NCI-H187 (cell line): ENCODE data around the gene COL5A2.

Source experiments
- DNase-seq, 2 experiments: peaks; one replicate each; lab custom pipeline; 2025; lab: John Stamatoyannopoulos, UW

COL5A2 gene

DNA sequence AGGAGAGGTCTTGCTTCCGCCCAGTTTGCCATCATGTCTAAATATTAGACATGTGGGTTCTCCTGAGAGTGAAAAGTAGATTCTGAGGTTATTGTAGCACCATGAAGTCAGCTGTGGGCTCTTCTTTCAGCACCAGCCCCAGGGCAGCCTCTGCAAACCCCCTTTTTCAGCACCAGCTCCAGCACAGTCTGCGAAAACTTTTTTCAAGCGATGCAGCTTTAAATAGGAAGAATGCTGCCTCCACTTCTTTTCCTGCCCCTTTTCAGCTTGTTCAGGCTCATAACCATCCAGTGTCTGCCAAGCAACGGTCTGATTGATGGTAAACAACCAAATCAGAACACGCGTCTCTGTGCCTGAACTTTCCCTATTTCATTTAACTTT is at the start of gene COL5A2:
Gene COL5A2 (minus strand): TSS at position 192 of the 381 bp plus-strand sequence. CDS start 157 bp downstream, at position 35.
- DNase-seq, result no peak

DNA sequence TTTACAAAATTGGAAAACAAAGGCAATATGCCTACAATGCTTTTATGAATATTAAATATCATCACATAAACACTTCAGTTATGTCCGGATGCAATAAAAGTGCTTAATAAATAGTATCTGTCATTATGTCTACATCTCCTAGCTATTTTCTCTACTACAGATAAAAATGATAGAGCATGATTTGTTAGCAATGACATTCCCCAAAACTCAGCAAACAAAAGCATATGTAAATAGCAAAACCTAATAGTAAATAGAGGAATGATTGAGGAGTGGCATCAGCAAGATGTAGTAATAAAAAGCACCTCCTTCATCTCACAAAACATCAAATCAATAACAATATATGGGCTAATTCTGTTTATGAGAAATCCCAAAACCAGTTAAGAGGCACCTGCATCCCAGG is 46.5 kb upstream of the COL5A2 start:
- no peak for DNase-seq

DNA sequence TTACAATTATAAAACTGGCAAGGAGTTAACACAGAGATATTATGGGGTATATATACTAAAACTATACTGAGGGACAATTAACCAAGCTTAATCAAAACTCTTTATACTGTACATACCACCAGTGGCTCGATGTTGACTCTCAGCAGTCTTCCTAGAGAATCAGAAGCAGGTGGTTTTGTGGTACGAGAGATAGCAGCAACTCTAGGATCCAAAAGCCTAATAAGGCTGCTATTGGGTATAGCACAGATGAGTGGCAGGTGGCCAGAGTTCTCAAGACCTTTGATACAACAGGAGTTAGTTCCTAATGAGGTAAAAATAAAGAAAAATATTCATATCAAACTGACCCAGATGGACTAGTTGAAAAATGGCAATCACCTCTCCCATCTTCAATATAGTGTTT is 45.5 kb upstream of the COL5A2 start:
- no peak for DNase-seq

DNA sequence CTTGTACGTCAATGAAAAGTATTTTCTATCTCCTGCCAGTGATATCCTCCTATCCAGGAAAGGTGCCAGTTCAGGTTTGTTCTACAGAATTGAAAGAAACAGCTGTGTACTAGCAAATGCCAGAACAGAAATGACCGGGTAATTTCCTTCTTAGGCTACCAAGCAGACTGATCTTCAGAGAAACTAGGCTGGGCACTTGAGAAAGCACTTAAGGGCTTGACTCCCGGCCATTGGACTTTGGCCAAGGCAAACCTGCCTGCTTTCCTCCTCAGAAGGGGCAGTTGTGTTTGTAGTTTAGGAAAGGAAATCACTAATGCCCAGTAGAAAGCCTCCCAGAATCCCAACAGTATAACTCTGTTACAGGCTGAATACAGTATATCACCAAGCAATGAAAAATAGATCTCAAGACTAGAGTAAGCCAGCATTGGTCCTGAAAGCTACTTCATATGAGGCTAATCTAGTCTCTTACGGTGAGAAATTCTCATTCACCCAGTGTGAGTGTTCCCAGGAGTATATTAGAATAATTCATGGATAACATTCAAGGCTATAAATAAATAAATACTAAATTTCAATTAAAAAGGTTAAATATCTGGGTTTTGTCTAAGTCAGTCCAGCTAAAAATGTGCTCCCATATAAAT is 43.0 kb upstream of the COL5A2 start:
- no peak for DNase-seq

DNA sequence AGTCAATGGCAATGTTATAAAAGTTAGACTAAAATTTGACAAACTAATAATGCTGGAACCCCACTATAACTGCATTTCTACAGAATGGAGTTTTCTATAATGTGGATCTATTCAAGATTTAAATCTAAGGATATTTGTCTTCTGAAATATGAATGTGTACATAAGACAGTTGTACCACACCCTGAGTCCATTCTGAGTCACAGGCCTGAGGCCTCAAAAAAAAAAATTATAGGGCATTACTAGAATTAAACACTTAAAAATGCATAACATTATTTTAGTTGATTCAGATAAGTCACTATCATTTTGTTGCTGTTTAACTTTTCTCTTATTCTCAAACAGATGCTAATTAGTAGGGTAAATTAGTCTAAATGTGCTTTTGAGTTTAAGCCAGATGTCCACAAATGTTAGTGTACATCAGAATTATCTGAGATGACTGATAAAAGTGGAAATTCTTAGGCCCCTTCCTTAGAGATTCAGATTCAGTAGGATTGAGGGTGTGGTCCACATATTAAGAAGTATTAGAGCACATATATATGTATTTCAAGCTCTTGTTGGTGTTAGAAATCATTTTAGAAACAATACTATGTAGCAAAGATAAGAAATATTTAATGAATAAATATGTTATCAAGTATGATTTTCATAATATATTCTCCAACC is 42.4 kb upstream of the COL5A2 start:
- no peak for DNase-seq

DNA sequence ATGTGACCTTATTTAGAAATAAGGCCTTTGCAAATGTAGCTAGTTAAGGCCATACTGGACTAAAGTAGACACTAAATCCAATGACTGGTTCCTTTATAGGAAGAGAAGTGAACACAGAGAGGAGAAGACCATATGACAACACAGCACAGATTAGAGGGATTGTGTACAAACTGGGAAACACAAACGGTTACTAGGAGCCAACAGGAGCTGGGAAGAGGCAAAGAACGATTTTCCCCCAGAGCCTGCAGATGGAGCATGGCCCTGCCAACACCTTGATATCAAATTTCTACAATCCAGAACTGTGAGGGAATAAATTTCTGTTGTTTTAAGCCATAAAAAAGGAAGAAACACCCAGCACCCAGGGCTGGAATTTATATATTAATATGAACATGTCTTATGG is 38.7 kb upstream of the COL5A2 start:
- no peak for DNase-seq

DNA sequence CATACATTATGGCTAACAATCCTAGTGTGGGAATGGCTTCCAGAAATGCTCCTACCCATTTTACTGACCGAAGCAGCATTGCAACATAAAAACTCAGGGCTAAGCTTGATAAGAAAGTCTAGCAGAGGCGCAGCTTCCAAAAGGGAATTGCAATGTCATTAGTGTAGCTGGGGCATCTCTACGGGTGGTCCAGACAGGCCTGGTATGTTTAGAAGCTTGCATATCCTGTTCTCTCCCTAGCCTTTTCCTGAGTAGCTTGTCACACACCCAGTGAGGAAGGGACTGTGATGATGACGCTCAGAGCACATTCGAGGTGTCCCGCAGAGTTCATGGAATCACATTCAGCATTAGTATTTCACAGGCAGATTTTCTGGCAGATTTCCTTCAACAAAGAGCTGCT is 38.0 kb upstream of the COL5A2 start:
- DNase-seq, result no peak

DNA sequence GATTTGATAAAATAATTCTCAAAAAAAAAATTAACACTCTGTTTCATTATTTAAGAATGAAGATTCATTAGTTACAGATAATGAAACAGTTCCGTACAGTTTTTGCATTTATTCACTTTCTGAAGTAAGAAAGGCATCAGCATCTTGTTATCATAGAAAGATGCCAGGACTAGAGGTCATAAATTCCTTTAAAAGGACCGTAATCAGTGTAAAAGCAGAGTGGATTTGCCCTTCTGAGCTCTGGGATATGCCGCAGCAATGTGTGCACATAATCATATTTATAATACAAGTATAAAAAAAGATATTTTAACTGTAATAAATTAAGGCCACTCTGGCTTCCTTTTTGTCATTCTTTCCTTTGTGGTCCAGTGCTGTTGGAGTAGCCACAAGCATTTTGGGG is 37.5 kb upstream of the COL5A2 start:
- no peak for DNase-seq

DNA sequence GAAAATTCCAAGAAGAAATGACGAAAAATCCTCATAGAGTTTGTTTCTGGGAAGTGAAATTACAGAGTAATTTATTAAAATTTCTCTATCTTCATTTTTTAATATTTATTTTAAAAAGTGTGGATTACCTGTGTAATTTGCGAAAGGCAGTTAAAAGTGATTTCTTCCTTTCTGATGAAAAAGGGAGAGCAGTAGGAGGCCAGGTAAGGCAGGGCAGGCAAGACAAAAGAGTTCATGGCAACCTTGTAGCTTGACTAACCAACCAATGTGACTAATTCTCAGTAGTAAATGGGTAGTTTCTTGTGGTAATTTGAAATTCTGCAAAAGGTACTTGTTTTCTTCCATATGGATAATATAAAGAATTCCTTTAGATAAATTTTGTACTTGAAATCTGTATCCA is 34.9 kb upstream of the COL5A2 start:
- no peak for DNase-seq

DNA sequence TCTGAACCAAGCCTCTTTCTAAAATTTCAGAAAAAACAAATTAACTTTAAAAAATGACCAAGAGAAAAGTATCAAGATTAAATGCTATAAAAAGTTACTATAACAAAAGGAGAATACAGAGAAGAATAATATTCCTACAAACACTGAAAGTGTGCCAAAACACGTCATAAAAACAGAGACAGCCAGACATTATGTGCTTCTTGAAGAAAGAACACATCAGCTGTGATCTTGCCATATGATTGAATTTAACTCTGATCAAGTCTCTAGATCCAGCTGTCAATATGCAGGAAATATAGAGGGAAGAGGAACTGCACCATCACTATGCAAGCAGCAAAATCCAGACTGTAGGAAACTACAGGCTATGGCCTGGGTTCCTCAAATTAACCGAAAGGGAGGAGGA is 33.7 kb upstream of the COL5A2 start:
- DNase-seq, result no peak

DNA sequence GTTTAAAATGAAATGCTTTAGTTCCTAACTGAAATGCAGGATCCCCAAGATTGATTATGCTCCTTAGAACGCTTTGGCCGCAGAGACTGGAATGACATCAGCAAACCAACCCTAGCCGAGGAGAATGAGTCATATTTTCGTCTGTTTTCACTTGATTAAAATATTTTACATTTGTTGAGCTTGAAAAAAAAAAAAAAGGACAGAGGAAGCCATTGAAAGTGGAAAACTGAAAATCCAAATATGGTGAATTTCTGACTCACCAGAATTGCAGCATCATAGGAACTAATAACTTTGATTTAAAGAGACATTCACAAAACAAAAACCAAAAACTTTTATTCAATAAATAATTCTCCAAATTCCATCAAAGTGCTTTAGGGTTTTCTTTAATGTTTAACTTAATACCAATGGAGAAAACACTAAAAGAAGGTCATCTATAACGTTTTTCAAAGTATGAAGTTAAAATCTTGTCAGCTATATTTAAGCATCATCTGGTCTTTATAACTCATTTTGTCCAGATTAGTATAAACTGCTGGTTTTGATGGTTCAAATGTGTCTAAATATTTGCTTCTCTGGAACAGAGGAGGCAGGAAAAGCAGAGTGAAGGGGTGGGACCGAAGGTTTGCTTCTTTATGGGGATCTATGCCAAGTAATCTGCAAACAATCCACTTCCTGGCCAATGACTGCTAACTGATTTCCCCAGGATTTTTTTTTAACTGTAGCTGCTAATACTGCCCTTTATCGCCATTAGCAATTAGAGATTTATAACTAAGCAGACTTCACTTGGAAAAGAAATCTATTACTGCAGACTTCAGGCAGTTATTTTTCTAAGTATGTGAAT is 30.9 kb upstream of the COL5A2 start:
- DNase-seq, result no peak

DNA sequence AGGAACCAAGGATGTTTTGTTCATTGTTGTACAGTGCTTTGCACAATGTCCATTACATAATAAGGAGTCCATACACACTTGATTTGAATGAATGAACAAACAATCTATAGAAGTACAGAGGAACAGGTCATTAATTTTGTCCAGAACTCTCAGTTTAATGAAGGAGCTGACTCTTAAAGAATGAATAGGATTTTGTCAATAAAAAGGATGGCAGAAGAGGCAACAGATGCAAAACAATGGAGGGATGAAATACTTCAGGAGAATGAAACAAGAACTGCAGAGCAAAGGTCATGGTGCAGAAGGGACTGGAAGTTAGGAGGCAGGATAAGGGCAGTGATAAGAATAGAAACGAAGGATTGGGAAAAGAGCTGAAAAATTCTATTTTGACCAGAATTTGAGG is 28.7 kb upstream of the COL5A2 start:
- no peak for DNase-seq

DNA sequence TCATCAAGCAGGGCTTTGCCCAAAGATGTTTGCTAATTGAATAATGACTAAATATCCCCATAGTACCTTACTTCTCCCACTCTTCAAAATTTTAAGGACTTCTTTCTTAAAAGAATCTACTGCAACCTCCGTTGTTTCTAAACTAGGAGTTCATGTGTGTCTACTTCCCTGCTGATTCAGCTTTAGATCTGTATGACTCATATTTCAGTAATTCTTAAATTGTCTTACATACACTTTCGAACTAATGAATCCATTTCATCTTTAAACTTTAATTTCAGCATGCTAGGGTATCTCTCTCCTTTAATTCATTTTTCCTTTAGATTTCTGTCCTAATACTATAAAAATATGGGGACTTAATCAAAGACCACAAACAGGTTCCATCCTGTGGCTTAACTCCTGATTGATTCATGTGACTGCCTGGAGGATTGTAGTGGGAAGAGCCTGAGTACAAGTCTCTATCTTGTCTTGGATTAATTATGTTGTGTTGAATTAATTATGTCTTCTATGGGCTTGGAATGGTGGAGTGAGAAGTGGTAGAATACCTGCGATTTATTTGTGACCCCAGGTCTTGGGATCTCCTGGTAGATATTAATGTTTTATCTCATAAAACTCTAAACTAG is 24.9 kb upstream of the COL5A2 start:
- no peak for DNase-seq

DNA sequence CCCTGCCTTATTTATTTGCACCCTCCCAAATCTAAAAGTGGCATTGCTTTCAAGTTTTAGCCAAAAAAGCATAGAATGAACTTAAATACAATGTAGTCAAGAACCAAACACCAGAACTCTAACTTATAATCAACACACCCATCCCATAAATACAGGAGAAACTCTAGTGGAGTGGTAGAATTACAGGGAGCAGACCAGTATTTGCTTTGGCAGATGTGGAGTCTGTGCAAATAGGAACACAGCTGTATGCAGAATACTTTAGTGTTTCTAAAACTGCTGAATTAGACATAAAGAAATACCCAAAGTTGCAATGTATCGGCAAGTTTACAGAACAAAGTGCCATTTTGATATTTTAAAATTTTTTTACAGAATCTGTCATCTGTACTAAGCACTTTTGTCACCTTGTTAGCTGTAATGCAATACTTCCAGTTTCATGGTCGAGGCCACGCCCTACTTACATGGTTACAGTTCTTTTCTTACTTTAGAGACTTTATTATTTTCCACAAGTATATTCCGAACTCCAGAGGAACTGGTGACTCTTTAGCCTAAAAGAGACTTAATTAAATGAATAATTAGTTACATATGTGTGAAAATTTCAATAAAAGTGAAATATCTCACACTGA is 23.7 kb upstream of the COL5A2 start:
- no peak for DNase-seq

DNA sequence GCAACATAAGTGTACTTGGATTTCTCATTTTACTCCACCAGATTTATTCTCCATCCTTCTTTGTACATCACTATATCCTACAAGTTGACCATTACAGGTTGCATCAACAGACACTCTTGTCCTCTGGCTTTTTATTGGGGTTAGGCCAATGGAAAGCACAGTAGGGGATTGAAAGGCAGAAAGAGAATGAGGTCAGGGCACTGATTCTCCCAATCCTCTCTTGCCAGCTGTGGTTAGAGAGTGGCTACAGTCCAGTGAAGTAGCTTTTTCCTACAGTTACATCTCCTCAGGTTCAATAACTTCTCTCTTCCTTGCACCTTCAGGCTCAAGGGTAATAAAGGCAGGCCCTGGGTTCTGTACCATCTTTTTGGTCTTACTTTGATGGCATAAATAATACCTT is 20.2 kb upstream of the COL5A2 start:
- no peak for DNase-seq

DNA sequence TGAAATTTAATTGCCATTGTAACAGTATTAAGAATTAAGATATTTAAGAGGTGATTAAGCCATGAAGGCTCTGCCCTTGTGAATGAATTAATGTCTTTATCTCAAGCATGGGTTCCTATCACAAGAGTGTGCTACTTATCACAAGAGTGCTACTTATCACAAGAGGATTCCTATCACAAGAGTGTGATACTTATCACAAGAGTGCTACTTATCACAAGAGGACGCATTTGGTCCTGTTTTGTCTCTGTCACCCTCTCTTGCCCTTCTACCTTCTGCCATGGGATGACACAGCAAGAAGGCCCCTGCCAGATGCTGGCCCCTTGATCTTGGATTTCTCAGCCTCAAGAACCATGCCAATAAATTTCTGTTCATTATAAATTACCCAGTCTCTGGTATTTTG is 13.2 kb upstream of the COL5A2 start:
- no peak for DNase-seq

DNA sequence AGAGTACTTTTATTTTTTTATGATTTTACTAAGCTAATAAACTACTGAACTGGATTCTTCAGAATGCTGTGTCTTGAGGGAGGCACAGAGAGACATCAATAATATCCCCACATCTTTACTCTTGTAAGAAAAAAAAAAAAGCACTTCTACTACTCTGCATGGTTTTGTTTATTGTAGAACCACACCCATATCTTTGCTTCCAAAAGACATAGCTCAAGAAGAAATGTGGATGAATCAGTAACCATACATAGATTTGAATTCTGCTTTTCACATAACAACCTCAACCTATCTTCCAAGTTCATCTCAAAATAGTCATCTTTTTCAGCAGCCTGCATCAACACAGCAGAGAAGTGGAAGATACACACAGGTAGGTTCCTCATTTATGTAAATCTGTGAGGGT is 12.2 kb upstream of the COL5A2 start:
- no peak for DNase-seq

DNA sequence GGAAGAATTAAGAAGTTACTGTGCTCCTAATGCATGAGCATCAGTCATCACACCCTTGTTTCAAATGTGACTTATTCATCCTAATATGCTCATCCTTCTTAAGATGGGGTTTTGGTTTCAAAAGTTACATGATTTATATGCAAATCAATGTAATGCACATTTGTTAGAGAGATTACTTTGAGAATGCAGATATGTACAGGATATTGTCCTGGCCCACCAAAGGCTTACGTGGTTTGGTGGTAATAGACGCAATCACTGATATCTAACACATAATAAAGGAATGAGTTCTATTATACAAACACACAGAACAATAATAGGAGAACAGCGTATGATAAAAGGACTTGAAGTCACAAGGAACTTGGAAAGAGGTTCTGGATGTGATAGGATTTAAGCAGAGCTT is 11.1 kb upstream of the COL5A2 start:
- DNase-seq, result no peak

DNA sequence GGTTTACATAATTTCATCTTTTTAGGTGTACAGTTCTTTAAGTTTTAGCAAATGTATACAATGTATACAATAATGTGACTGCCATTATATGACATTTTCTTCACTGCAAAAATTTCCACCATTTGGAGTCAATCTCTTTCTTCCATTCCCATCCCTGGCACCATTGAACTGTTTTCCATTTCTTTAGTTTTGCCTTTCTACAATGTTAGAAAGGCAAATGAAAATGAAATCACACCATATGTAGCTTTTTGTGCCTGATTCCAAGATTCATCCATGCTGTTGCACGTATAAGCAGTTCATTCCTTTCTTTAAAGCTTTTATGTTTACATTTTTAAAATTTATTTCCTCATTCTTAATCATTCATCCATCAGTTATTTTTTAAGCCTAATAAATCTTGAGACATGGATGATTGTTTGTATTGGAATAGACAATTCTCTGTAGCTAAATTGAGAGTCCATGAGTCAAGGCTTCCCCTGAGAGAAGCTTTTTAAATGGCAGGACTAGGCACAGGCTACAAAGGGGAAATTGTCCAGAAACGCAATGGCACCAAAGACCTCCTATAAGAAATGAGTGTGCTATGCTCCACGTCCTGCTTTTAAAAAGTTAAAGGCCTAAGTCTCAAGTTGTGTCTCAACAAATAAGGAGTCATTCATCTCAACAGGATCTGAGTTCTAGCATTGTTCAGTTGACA is 8.7 kb upstream of the COL5A2 start:
- no peak for DNase-seq

DNA sequence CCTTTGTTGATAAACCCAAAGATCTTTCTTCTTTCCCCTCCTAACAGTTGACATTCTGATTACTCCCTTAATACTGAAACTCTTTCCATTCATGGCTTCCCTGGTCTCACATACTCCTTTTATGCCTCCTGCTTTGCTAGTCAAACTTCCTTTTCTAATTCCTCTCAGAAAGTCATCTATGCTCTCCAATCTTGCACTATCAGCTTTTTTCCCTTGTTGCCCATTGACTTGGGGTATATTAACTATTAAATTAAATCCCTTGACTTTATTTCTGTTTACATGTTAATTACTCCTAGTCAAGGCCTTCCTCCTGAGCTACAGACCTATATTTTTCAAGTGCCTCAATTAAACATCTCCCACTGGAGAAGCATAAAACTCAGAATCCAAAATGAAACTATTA is 3.6 kb upstream of the COL5A2 start:
- DNase-seq, result no peak

DNA sequence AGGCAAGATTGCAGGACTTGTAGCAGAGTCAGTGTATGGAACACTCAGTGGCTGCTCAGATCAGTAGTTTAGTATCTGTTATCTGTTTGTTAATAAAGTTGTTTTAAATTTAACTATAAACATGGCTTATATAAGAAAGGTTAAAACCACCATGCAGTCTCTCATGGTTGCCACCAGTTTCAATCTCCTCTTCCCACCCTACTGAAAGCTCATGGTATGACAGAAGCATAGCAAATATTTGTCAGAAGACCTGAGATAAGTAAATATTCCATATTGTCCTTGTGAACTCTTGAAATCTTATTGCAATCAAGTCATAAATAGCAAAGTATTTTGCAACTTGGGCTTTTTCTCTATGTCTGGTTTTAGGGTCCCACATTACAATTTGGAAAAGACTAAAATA is 2.1 kb upstream of the COL5A2 start:
- DNase-seq, result no peak
